GM18511 (cell line): ENCODE measurements around the gene NLGN1.

Source experiments
- ATAC-seq: cut with Tn5 transposase; IDR thresholded peaks from one replicate; pipeline ENCODE4 v1.9.1; 2021; ENCODE audit warnings: mild to moderate bottlenecking, moderate library complexity; ENCODE audit not compliant: unreplicated experiment

NLGN1 gene

GRCh38 chr3:173750095-173750494 lies 352.6 kb downstream of the NLGN1 start:
- no peak for ATAC-seq

GRCh38 chr3:173750591-173750990 lies 353.0 kb downstream of the NLGN1 start:
- ATAC-seq = no peak

GRCh38 chr3:173753593-173753992 lies 356.0 kb downstream of the NLGN1 start:
- ATAC-seq = no peak

DNA sequence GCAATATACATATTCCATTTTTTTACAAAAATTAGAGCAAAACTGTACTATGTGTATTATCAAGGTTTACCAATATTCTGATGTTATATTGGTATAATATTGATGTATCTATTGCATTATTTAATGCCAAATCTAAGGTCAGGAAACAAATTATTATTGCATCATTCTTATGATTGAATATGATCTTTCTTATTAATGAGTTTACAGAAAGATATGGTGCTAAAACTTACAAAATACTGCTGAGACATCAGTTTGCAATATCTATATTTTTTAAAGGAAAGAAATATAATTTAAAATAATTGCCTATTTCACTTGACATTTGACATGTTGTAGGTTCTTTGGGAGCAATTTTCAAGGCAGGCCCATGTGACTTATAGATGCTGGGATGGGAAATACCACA lies 357.6 kb downstream of the NLGN1 start:
- no peak for ATAC-seq

GRCh38 chr3:173761161-173761560 lies 363.6 kb downstream of the NLGN1 start:
- ATAC-seq = no peak

DNA sequence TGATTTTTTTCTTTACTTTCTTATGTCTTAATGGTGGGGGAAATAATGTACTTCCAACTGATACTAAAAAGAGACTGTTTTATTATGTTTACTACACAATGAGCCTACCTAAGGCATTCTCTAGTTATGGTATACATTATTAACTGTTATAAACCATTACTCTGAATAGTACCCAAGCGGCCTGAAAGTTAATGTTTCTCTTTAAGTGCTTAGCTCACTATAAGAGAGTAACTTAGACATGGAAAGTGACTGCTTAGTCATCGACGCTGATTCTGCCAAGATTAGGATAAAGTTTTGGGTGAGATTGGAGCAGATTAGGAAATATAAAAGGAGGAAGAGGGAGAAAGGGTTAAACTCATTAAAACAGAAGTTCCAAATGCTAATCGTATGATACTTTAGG lies 365.0 kb downstream of the NLGN1 start:
- no peak for ATAC-seq

GRCh38 chr3:173770011-173770410 lies 372.5 kb downstream of the NLGN1 start:
- no peak for ATAC-seq

- ATAC-seq = no peak
Measured at GRCh38 chr3:173770796-173771573, 373.4 kb downstream of the NLGN1 start.

DNA sequence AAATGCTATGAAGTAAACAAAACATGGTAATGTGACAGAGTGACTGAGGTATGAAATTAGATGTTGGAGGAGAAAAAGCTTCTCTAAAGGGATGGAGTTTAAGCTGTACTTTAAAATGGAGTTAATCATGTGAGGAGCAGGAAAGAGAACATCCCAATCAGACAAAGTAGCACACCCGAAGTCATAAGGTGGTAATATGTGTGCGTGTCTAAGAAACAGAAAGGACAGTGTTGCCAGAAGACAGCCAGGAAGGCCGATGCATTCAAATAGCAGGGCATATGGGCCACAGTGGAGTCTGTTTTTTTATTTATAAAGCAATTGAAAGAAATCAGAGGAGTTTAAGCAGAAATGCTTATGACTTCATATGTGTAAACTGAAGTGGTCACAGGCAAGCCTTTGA lies 376.3 kb downstream of the NLGN1 start:
- no peak for ATAC-seq

- ATAC-seq = no peak
Measured at GRCh38 chr3:173774294-173774693, 376.8 kb downstream of the NLGN1 start.

GRCh38 chr3:173778251-173778650 lies 380.7 kb downstream of the NLGN1 start:
- ATAC-seq = no peak

GRCh38 chr3:173780067-173780466 lies 382.5 kb downstream of the NLGN1 start:
- ATAC-seq = no peak

DNA sequence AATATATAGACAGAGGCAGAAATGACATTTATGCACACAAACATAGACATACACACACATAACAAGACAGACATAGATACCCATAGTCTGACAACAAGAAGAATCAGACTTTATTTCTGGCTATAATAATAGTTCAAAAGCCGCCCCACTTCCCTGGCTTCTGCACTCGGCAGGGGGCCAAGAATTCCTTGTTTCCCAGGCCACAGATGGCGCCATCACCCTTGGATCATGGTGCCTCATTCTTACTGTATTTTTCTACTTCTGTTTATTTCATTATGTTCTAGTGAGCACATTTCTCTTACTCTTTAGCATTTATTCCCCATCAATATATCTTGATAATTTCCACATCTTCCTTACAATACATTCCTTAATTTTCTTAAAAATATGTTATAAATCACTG lies 387.5 kb downstream of the NLGN1 start:
- no peak for ATAC-seq

- no peak for ATAC-seq
Measured at GRCh38 chr3:173789530-173790162, 392.1 kb downstream of the NLGN1 start.

DNA sequence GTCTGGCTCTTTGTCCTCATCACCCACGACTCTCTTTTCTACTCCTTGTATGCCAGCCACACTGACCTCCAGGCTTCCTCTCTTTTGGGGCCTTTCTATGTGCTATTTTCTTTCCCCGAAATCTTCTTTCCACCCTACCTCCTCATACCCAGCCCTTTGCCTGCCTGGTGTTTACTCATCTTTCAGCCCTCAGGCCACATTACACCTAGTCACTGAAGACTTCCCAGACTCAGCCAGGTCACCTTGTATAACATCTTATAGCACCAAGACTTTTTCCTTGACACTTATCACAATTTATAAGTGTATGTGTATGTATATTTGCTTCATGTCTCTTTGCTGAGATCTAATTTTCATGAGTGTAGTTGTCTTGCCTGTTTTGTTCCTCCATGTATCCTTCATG lies 396.4 kb downstream of the NLGN1 start:
- ATAC-seq = no peak

- ATAC-seq = no peak
Measured at GRCh38 chr3:173796405-173796804, 398.9 kb downstream of the NLGN1 start.

DNA sequence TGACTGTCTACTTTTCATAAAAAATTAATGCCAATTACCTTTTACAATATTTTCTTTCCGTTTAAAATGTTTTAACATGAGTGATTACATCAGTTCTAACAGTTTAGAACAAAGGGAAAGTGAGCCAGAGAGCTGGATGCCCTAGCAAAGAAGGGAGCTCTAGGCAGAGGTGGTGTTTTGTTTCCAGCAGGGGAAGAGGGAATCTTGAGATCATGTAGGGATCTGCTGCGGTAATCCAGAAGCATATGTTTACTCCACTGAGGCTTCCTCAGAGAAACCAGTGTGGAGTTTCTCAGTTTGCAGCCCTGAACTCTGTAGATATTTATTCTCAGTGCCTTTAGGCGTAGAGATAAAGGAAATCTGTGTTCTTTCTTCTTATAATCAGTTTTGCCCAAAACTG lies 399.3 kb downstream of the NLGN1 start:
- no peak for ATAC-seq

DNA sequence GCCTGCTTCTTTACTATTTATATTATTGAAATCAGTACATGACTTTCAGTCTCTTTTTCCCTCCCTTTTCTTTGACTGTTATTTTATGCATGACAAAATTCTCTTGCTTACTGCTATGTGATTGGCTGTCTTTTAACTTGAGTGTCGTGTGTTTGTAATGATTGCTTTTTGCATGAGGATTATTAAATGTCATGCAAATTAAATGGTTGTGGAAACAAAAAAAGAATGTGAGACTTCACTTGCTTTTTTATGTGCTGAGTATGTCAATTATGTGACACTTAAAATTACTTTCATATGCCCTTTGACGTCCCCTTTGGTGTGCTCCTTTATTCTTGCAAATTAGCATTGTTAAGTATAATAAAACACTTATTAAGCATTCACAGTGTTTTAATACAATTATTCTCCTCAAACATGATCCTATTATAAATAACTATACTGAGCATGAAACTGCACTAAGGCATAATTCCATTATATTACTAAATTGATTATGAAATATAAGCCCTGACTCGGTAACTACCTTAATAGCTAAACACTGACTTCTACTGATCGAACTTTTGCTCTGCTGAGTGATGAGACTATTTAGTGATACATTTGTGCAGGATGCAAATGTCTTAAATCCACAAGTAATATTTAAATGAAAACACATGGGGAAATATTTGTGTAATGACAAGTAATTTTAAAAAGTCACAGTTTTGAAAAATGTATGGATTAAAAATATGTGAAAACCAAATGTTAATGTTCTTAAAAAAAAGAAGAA lies 401.7 kb downstream of the NLGN1 start:
- ATAC-seq = no peak

GRCh38 chr3:173800154-173800553 lies 402.6 kb downstream of the NLGN1 start:
- no peak for ATAC-seq

DNA sequence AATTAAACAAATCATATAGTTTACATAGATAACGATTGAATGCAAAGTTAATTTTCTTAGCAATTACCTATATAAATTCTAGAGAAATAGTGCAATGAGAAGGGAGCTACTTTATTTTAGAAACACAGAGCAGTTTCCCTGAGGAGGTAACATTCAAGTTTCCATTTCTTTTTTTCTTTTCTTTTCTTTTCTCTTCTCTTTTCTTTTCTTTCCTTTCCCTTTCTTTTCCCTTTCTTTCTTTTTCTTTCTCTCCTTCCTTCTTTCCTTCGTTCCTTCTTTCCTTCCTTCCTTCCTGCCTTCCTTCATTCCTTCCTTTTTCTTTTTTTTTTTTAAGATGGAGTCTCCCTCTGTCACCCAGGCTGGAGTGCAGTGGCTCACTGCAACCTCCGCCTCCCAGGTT lies 417.3 kb downstream of the NLGN1 start:
- ATAC-seq = no peak

GRCh38 chr3:173819368-173819767 lies 421.8 kb downstream of the NLGN1 start:
- ATAC-seq = no peak

GRCh38 chr3:173823911-173824460 lies 426.4 kb downstream of the NLGN1 start:
- ATAC-seq = no peak
